ENCODE data around the gene AGRP.

Gene AGRP

GRCh38 chr16:67486805-67487204 is 3.5 kb upstream of the AGRP start:
- peaks cover 18% of the 10 kb centered on the region for H3K79me2 ChIP-seq (ENCODE audit: control insufficient read depth, low read length)
- no peaks in the 10 kb centered on the region for H3K9me3 ChIP-seq (ENCODE audit: control insufficient read depth, insufficient read depth, low read length)
- peak overlapping the region; percentile 10; the same call in 1 of the 2 replicates for H3K4me2 ChIP-seq (ENCODE audit: low read length)
- no peak overlapping the region for H3K4me3 ChIP-seq (ENCODE audit: low read length)
- H3K4me1 ChIP-seq (ENCODE audit: control insufficient read depth, low read length): peaks cover 92% of the 10 kb centered on the region
- TF ChIP-seq CTCF (IDR thresholded peaks at IDR 0.05; ENCODE audit: low read depth, low read length, poor library complexity, severe bottlenecking) (no peak), EZH2phosphoT487 (IDR thresholded peaks at IDR 0.05; ENCODE audit: borderline replicate concordance, low read length) (no peak)
- H3K27me3 ChIP-seq (ENCODE audit: control insufficient read depth, low read length): no peaks in the 10 kb centered on the region
- H3K36me3 ChIP-seq (ENCODE audit: control insufficient read depth, low read length): peaks cover 12% of the 10 kb centered on the region
- no peaks in the 10 kb centered on the region for H4K20me1 ChIP-seq (ENCODE audit: control insufficient read depth, insufficient read depth, low read depth, low read length)
- no peak overlapping the region for H3K27ac ChIP-seq (ENCODE audit: low read depth, low read length)
- peaks cover 21% of the 10 kb centered on the region for H3F3A ChIP-seq (ENCODE audit: control insufficient read depth, insufficient read depth)
- no peaks in the 10 kb centered on the region for H3K9me2 ChIP-seq (replicated peaks; ENCODE audit: control insufficient read depth, low read length)

DNA sequence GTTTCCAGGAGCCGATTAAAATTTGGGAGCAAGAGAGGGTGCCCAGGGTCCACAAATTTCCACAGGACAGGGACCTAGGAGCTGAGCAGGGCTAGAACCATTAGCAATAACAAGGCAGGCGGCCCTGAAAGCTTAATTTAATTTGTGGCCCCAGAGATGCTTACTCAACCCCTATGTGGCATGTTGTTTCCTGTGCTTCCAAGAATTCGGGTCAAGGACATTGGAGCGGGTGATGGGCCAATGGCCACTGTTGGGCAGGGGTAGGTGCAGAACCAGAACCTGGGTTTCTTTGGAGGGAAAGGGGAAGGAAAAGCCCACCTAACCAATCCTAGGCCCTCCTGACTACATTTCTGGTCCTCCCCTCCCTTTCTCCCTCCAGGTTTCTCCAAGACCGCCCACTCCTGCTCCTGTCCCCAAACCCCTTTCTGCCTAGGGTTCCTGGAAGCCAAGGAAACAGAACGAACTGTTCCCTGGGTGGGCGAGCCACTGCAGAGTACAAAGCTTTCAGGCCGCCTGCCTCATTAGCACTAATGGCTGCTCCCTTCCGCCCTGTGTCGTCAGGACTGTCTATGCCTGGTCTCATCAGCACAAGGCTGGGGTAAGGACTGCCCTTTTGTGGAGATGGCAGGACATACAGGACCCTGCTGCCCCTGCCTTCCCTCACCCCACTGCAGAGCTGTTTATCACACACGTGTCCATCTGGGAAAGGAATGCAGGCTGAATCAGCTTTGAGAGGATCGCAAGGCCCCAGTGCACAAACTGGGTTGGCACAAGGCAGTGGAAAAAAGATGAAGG is 581 bp upstream of the AGRP start:
- H4K20me1 ChIP-seq (ENCODE audit: control insufficient read depth, insufficient read depth, low read depth, low read length): no peaks in the 10 kb centered on the region
- peaks cover 77% of the 10 kb centered on the region for H3K4me1 ChIP-seq (ENCODE audit: control insufficient read depth, low read length)
- no peaks in the 10 kb centered on the region for H3K9me2 ChIP-seq (replicated peaks; ENCODE audit: control insufficient read depth, low read length)
- no peak overlapping the region for H3K4me3 ChIP-seq (ENCODE audit: low read length)
- H3K9me3 ChIP-seq (ENCODE audit: control insufficient read depth, insufficient read depth, low read length): no peaks in the 10 kb centered on the region
- H3K27ac ChIP-seq (ENCODE audit: low read depth, low read length): no peak overlapping the region
- TF ChIP-seq EZH2phosphoT487 (IDR thresholded peaks at IDR 0.05; ENCODE audit: borderline replicate concordance, low read length) (no peak), CTCF (IDR thresholded peaks at IDR 0.05; ENCODE audit: low read depth, low read length, poor library complexity, severe bottlenecking) (no peak)
- H3K79me2 ChIP-seq (ENCODE audit: control insufficient read depth, low read length): peaks cover 39% of the 10 kb centered on the region
- H3K36me3 ChIP-seq (ENCODE audit: control insufficient read depth, low read length): peaks cover 16% of the 10 kb centered on the region
- H3K27me3 ChIP-seq (ENCODE audit: control insufficient read depth, low read length): no peaks in the 10 kb centered on the region
- H3K4me2 ChIP-seq (ENCODE audit: low read length): peak overlapping the region; percentile 32; the same call in 1 of the 2 replicates
- peaks cover 17% of the 10 kb centered on the region for H3F3A ChIP-seq (ENCODE audit: control insufficient read depth, insufficient read depth)

DNA sequence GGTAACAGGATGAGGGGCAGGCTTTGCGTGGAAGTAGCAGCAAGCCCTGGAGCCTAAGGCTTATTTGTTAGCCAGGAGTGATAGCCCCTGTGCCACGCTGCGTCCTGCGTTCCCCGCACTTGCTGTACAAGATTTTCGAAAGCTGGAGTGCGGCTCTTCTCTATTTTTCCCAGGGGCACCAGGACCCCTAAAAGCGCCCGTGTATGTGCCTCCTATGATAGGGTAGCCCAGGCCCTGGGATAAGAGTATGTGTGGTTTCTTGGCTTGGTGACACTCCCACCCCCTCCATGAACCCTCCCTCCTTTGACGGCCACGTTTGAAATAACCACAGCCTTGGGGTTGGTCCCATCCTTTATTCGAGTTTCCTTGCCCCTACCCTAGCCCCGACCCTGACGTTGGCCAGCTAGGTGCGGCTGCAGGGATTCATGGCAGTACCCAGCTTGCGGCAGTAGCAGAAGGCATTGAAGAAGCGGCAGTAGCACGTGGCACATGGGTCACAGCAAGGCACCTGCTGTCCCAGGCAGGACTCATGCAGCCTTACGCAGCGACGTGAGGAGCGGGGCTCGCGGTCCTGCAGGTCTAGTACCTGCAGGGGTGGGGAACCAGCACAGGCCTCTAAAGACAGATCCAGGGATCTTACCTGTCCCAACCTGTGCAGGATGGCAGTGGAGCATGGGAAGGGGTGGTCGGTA is 968 bp downstream of the AGRP start:
- peak overlapping the region; percentile 95 for H3K4me3 ChIP-seq (ENCODE audit: low read length)

More for the DNA sequence above, 968 bp downstream of the AGRP start:
- peaks cover 53% of the 10 kb centered on the region for H3K79me2 ChIP-seq (ENCODE audit: control insufficient read depth, low read length)
- H3K9me3 ChIP-seq (ENCODE audit: control insufficient read depth, insufficient read depth, low read length): no peaks in the 10 kb centered on the region
- peaks cover 9% of the 10 kb centered on the region for H3F3A ChIP-seq (ENCODE audit: control insufficient read depth, insufficient read depth)
- H3K4me1 ChIP-seq (ENCODE audit: control insufficient read depth, low read length): peaks cover 63% of the 10 kb centered on the region
- no peaks in the 10 kb centered on the region for H3K9me2 ChIP-seq (replicated peaks; ENCODE audit: control insufficient read depth, low read length)
- H3K27ac ChIP-seq (ENCODE audit: low read depth, low read length): peak overlapping the region; percentile 85
- no peaks in the 10 kb centered on the region for H3K27me3 ChIP-seq (ENCODE audit: control insufficient read depth, low read length)
- TF ChIP-seq EZH2phosphoT487 (IDR thresholded peaks at IDR 0.05; ENCODE audit: borderline replicate concordance, low read length) (no peak), CTCF (IDR thresholded peaks at IDR 0.05; ENCODE audit: low read depth, low read length, poor library complexity, severe bottlenecking) (no peak)
- peak overlapping the region; percentile 97 for H3K4me2 ChIP-seq (ENCODE audit: low read length)
- peaks cover 19% of the 10 kb centered on the region for H3K36me3 ChIP-seq (ENCODE audit: control insufficient read depth, low read length)
- no peaks in the 10 kb centered on the region for H4K20me1 ChIP-seq (ENCODE audit: control insufficient read depth, insufficient read depth, low read depth, low read length)

Data from DOHH2 (cell line).